ENCODE results near the gene SCNN1A.

Gene SCNN1A

GRCh38 chr12:6378709-6379472 is 3.5 kb upstream of the SCNN1A start:
- intact Hi-C loops (cut with micrococcal nuclease): loop anchor here (5.0 kb wide), 1 partner anchor 42 kb away; no protein-coding TSS in a partner anchor
- peak overlapping the region; percentile 86 for H3K27ac Mint-ChIP-seq
- H3K9me3 Mint-ChIP-seq: no peaks in the 10 kb centered on the region
- H3K4me3 Mint-ChIP-seq: peak overlapping the region; percentile 48
- peaks cover 92% of the 10 kb centered on the region for H3K4me1 Mint-ChIP-seq (ENCODE audit: low read depth)
- peaks cover 2% of the 10 kb centered on the region for H3K27me3 Mint-ChIP-seq
- no peaks in the 10 kb centered on the region for H3K36me3 Mint-ChIP-seq (ENCODE audit: low read depth)

GRCh38 chr12:6377667-6377994 is 2.3 kb upstream of the SCNN1A start:
- Mint-ChIP-seq H3K36me3 (ENCODE audit: low read depth) (no peaks in the 10 kb centered on the region), H3K27ac (peak overlapping the region; percentile 86), H3K4me1 (ENCODE audit: low read depth) (peaks cover 92% of the 10 kb centered on the region), H3K27me3 (peaks cover 2% of the 10 kb centered on the region), H3K9me3 (no peaks in the 10 kb centered on the region), H3K4me3 (no peak overlapping the region)
- intact Hi-C loops (cut with micrococcal nuclease): loop anchor here (5.0 kb wide), 1 partner anchor 40 kb away; no protein-coding TSS in a partner anchor

GRCh38 chr12:6376870-6377666 is 1.7 kb upstream of the SCNN1A start:
- peak overlapping the region; percentile 36 for H3K4me3 Mint-ChIP-seq
- no peaks in the 10 kb centered on the region for H3K9me3 Mint-ChIP-seq
- H3K27me3 Mint-ChIP-seq: peaks cover 2% of the 10 kb centered on the region
- H3K4me1 Mint-ChIP-seq (ENCODE audit: low read depth): peaks cover 94% of the 10 kb centered on the region
- H3K36me3 Mint-ChIP-seq (ENCODE audit: low read depth): no peaks in the 10 kb centered on the region
- intact Hi-C loops (cut with micrococcal nuclease): loop anchor here (5.0 kb wide), 1 partner anchor 40 kb away; no protein-coding TSS in a partner anchor
- H3K27ac Mint-ChIP-seq: peak overlapping the region; percentile 86

GRCh38 chr12:6376079-6376869 is 911 bp upstream of the SCNN1A start:
- H3K9me3 Mint-ChIP-seq: no peaks in the 10 kb centered on the region
- H3K27ac Mint-ChIP-seq: peak overlapping the region; percentile 72
- peaks cover 89% of the 10 kb centered on the region for H3K4me1 Mint-ChIP-seq (ENCODE audit: low read depth)
- H3K27me3 Mint-ChIP-seq: peaks cover 2% of the 10 kb centered on the region
- peak overlapping the region; percentile 36 for H3K4me3 Mint-ChIP-seq
- intact Hi-C loops (cut with micrococcal nuclease): loop anchor here (5.0 kb wide), 1 partner anchor 39 kb away; no protein-coding TSS in a partner anchor
- H3K36me3 Mint-ChIP-seq (ENCODE audit: low read depth): no peaks in the 10 kb centered on the region

- intact Hi-C loops (cut with micrococcal nuclease): loop anchor here (5.0 kb wide), 1 partner anchor 37 kb away; no protein-coding TSS in a partner anchor
- Mint-ChIP-seq H3K27ac (peak overlapping the region; percentile 72), H3K9me3 (no peaks in the 10 kb centered on the region), H3K4me3 (no peak overlapping the region), H3K27me3 (peaks cover 2% of the 10 kb centered on the region), H3K4me1 (ENCODE audit: low read depth) (peaks cover 89% of the 10 kb centered on the region), H3K36me3 (ENCODE audit: low read depth) (no peaks in the 10 kb centered on the region)
Observed at GRCh38 chr12:6374786-6375160, 590 bp downstream of the SCNN1A start.

- peaks cover 2% of the 10 kb centered on the region for H3K27me3 Mint-ChIP-seq
Observed at GRCh38 chr12:6374028-6374785, 1.2 kb downstream of the SCNN1A start.

GRCh38 chr12:6373022-6373787 is 2.2 kb downstream of the SCNN1A start:
- Mint-ChIP-seq H3K27ac (peak overlapping the region; percentile 79), H3K4me1 (ENCODE audit: low read depth) (peaks cover 91% of the 10 kb centered on the region), H3K4me3 (no peak overlapping the region)

More at GRCh38 chr12:6374028-6374785, 1.2 kb downstream of the SCNN1A start:
- peak overlapping the region; percentile 79 for H3K27ac Mint-ChIP-seq
- H3K9me3 Mint-ChIP-seq: no peaks in the 10 kb centered on the region
- peaks cover 91% of the 10 kb centered on the region for H3K4me1 Mint-ChIP-seq (ENCODE audit: low read depth)
- H3K4me3 Mint-ChIP-seq: no peak overlapping the region
- intact Hi-C loops (cut with micrococcal nuclease): no loop called here
- no peaks in the 10 kb centered on the region for H3K36me3 Mint-ChIP-seq (ENCODE audit: low read depth)

GRCh38 chr12:6372403-6373003 is 2.9 kb downstream of the SCNN1A start:
- Mint-ChIP-seq H3K9me3 (no peaks in the 10 kb centered on the region), H3K36me3 (ENCODE audit: low read depth) (no peaks in the 10 kb centered on the region), H3K4me1 (ENCODE audit: low read depth) (peaks cover 87% of the 10 kb centered on the region), H3K27me3 (peaks cover 2% of the 10 kb centered on the region), H3K27ac (peak overlapping the region; percentile 79), H3K4me3 (no peak overlapping the region)
- intact Hi-C loops (cut with micrococcal nuclease): no loop called here

More at GRCh38 chr12:6373022-6373787, 2.2 kb downstream of the SCNN1A start:
- intact Hi-C loops (cut with micrococcal nuclease): no loop called here
- peaks cover 2% of the 10 kb centered on the region for H3K27me3 Mint-ChIP-seq
- no peaks in the 10 kb centered on the region for H3K36me3 Mint-ChIP-seq (ENCODE audit: low read depth)
- H3K9me3 Mint-ChIP-seq: no peaks in the 10 kb centered on the region

- H3K27ac Mint-ChIP-seq: peak overlapping the region; percentile 84
Observed at GRCh38 chr12:6370994-6371754, 4.2 kb downstream of the SCNN1A start.

GRCh38 chr12:6370576-6370935 is 4.8 kb downstream of the SCNN1A start:
- peak overlapping the region; percentile 84 for H3K27ac Mint-ChIP-seq
- intact Hi-C loops (cut with micrococcal nuclease): no loop called here
- H3K27me3 Mint-ChIP-seq: peaks cover 2% of the 10 kb centered on the region
- no peaks in the 10 kb centered on the region for H3K9me3 Mint-ChIP-seq
- no peak overlapping the region for H3K4me3 Mint-ChIP-seq
- no peaks in the 10 kb centered on the region for H3K36me3 Mint-ChIP-seq (ENCODE audit: low read depth)
- H3K4me1 Mint-ChIP-seq (ENCODE audit: low read depth): peaks cover 75% of the 10 kb centered on the region

More at GRCh38 chr12:6370994-6371754, 4.2 kb downstream of the SCNN1A start:
- peaks cover 2% of the 10 kb centered on the region for H3K27me3 Mint-ChIP-seq
- H3K4me1 Mint-ChIP-seq (ENCODE audit: low read depth): peaks cover 81% of the 10 kb centered on the region
- H3K9me3 Mint-ChIP-seq: no peaks in the 10 kb centered on the region
- H3K36me3 Mint-ChIP-seq (ENCODE audit: low read depth): no peaks in the 10 kb centered on the region
- no peak overlapping the region for H3K4me3 Mint-ChIP-seq
- intact Hi-C loops (cut with micrococcal nuclease): no loop called here

- Mint-ChIP-seq H3K36me3 (ENCODE audit: low read depth) (no peaks in the 10 kb centered on the region), H3K9me3 (no peaks in the 10 kb centered on the region), H3K4me3 (no peak overlapping the region), H3K27me3 (peaks cover under 1% of the 10 kb centered on the region), H3K27ac (peak overlapping the region; percentile 84), H3K4me1 (ENCODE audit: low read depth) (peaks cover 70% of the 10 kb centered on the region)
- intact Hi-C loops (cut with micrococcal nuclease): no loop called here
Observed at GRCh38 chr12:6369916-6370575, 5.3 kb downstream of the SCNN1A start.
